HG03342 (cell line): ENCODE measurements around the gene FPGS.

Experiments
- ATAC-seq: cut with Tn5 transposase; IDR thresholded peaks from one replicate; pipeline ENCODE4 v1.9.1; 2021; ENCODE audit warnings: mild to moderate bottlenecking, moderate library complexity; ENCODE audit not compliant: unreplicated experiment

Gene FPGS

DNA sequence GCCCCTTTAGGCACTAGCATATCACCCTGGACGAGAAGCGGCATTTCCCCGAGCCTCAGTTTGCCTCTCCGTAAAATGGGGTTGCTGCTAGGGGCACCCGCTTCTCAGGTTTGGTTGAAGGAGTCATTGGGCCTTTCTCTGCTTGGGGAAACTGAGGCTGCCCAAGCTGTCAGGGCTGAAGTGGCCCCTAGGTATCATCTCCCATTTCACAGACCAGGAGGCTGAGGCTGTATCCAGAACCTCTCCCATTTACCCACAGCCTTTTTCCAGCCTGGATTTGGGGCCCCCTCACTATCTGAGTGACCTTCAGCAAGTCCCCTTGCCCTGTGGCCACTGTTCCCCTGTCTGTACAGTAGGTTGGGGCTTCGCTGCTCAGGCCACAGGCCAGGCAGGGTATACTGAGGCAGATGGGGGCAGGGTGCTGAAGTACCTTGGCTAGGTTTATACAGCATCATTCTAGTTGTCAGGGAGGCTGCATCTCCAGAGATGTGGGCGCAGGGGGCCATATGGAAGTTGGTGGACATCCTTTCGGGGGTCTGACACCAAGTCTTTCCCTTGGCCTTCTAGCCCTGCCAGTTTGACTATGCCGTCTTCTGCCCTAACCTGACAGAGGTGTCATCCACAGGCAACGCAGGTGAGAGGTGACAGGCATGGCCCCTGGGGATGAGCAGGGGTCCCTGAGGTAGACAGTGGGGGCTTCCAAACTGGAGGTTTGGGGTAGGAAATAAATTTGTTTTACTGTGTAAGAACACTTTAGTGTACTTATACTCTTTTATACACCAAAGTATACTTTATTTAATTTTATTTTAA lies 7.9 kb downstream of the FPGS start:
- no peak for ATAC-seq

GRCh38 chr9:127812011-127812410 lies 9.3 kb downstream of the FPGS start:
- ATAC-seq = no peak

DNA sequence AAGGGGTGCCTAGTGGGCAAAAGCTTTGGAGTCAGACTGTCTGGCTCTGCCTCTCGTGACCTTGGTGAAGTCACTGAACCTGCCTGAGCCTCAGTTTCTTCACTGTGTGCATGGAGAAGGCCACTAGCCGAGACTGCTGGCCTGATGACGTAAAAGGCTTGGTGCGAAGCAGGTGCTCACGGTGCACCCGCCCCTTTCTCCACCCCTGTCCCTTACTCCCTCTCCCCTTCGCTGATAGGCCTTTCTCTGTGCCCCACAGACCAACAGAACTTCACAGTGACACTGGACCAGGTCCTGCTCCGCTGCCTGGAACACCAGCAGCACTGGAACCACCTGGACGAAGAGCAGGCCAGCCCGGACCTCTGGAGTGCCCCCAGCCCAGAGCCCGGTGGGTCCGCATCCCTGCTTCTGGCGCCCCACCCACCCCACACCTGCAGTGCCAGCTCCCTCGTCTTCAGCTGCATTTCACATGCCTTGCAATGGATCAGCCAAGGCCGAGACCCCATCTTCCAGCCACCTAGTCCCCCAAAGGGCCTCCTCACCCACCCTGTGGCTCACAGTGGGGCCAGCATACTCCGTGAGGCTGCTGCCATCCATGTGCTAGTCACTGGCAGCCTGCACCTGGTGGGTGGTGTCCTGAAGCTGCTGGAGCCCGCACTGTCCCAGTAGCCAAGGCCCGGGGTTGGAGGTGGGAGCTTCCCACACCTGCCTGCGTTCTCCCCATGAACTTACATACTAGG lies 10.4 kb downstream of the FPGS start:
- no peak for ATAC-seq

GRCh38 chr9:127813686-127814226 lies 11.1 kb downstream of the FPGS start:
- no peak for ATAC-seq

- no peak for ATAC-seq
These were observed 12.2 kb downstream of the FPGS start for GRCh38 chr9:127814619-127815511.

GRCh38 chr9:127815512-127816361 lies 13.1 kb downstream of the FPGS start:
- no peak for ATAC-seq

DNA sequence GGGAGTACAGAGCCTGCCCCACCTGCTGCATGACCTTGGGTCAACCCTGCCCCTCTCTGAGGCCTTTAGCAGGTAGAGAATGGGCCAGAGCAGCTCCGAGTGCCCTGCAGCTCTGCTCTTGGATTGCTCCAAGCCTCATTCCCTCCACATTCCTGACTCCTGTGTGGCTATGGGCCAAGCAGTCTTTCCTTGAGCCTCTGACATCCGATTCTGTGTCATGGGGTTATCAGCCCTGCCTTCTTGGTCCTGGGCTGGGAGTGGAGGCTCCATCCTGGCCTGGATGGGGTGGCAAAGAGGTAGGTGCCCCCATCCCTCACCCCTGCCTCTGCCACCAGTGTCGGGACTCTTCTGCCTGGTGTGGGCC lies 13.7 kb downstream of the FPGS start:
- ATAC-seq = no peak

GRCh38 chr9:127816728-127817127 lies 14.0 kb downstream of the FPGS start:
- no peak for ATAC-seq

- ATAC-seq = no peak
These were observed 15.3 kb downstream of the FPGS start for GRCh38 chr9:127817881-127818434.

DNA sequence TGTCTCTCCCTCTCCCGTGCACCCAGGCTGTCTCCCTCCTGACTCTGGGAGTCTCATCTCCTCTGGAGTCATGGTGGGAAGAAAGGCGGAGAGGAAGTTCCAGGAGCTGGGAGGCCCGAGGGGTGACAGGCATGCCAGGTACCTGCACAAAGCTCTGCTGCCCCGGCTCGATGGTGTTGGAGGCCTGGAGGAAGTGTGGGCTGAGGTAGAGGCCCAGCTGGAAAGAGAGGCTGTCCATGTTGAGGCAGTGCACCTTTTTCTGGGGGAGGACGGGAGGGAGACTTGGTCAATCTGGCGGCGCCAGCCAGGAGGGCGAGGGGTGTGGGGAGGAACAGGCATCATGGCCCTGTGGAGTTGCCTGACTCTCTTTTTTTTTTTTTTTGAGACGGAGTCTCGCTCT lies 15.9 kb downstream of the FPGS start:
- no peak for ATAC-seq

- no peak for ATAC-seq
These were observed 19.4 kb downstream of the FPGS start for GRCh38 chr9:127822108-127822507.

DNA sequence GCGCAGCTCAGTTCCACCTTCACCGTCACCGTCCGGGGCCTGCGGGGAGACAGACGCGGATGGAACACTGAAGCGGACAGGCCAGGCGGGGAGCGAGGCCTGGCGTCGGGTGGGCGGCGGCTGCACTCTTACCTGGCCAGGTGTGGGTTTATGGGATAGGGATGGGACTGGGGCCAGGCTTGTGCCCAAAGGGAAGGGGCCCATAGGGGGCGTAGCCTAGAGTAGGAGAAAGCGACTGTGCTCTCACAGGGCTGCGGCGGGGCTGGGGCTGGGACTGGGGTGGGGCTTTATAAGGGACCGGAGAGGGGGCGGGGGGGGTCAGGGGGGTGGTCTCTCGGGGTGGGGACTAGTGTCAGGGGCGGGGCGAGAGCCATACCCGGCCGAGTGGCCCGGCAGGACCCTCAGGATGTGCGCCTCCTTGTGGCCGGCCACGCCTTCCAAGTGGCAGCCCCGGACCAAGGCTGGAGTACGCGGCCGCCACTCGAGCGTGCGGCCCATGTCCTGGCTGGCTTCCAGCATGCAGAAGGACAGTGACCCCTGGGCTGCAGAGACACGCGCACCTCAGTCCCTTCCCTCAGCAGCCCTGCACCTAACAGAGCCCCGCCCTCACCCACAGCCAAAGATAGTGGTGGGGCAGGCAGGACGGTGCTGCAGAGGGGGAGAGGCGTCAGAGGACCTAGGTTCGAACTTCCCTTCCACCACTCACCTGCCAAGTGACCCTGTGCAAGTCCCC lies 22.8 kb downstream of the FPGS start:
- no peak for ATAC-seq

DNA sequence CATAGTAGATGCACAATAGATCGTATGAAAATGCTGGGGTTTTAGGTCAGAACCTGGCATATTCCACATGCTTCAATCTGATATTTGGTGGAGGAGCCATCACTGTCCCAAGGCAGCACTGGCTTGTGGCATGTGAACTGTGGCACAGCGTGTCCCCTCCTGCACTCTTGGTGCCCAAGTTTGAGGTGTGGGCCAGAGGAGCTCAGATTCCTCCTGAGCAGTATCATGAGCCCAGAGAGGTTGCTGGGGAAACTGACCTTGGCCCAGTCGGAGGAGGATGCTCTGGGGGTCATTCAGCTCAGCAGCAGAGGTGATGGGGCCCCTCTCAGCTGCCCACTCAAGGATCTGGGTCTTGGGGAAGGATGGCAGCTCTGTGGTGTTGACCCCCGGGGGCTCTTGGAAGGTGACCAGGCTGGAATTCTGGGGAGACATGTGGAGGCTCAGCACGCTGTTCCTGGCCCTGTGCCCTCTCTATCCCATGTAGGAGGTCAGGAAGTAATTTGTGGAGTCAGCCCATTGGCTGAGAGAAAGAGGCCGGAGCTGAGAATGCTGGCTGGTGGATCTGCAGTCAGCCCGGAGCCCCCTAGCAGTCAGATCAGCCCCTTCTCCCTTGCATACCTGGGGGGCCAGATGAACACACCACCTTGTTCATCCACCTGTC lies 23.7 kb downstream of the FPGS start:
- no peak for ATAC-seq

- ATAC-seq = no peak
These were observed 25.8 kb downstream of the FPGS start for GRCh38 chr9:127828262-127829031.

DNA sequence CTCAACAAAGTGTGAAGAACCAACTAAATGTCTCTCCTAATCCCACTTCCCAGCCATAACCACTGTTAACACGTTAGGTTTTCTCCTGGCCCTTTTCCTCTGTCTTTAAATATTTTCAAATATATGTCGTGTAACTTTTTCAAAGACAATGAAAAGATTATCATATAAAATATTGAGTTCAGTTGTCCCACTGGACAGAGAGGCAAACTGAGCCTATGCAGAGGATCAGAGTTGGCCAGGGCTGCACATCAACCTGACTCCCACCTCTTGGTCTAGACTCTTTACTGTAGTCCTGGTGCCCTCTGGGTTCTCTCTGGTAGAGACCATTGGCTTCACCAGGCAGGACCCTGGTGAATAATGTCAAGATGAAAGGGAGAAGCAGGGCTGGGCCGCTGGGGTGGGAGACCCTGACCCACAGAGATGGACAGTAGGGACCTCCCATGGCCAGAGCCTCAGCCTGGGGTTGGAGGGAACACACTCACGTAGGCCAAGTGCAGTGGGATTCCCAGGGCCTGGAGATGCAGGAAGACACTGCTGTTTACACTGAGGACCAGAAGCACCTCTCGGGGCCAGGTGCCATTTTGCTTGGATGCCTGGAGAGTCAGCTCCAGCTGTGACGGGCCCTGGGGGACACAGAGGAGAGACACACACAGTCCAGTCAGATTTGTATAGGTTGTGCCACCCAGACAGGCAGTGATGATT lies 26.7 kb downstream of the FPGS start:
- ATAC-seq = no peak

- no peak for ATAC-seq
These were observed 29.6 kb downstream of the FPGS start for GRCh38 chr9:127832248-127832647.

GRCh38 chr9:127833555-127833954 lies 30.9 kb downstream of the FPGS start:
- ATAC-seq = no peak
